GM15510 (cell line): ENCODE data around the gene ERCC2.

Experiments used
- POLR2A ChIP-seq: IDR thresholded peaks from 3 replicates; pipeline ENCODE4 v1.6.1; 2011; ENCODE audit warnings: borderline replicate concordance; ENCODE audit not compliant: insufficient read length; ENCODE audit errors: extremely low read depth

Gene ERCC2

DNA sequence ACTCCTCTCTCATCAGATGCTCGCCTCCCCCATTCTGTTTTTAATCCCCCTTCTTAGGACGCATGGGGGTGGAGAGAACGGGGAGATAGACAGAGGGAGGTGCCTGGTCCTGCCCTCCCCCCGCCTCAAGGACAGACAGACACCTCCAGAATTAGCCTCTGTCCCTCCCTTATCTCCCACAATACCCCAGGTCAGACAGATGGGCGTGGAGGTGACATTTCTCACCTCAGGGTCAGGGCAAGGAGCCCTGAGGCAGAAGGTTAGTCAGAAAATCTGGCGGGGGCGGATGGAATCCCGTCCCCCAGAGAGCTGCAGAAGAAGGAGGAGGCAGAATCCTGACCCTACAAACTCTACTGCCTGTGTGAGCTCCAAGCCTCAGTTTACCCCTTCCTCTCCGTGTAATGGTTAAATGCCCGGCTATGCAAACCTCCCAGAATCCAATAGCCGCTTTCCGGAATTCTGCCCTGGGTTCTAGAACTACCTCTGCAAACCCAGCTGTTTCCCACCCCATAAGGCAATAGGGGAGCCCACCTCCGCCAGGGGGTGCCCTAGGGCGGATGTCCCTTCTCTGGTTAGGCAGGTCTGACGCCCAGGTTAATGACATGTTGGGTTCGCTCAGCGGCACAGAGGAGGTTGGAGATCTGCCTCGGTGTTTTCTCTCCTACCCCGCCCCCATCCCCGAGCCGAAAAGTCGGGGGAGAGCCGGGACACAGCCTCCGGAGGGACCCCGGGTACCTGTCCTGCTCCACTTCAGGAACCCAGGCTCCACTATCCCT is 33.6 kb upstream of the ERCC2 start:
- no peak for TF ChIP-seq POLR2A

DNA sequence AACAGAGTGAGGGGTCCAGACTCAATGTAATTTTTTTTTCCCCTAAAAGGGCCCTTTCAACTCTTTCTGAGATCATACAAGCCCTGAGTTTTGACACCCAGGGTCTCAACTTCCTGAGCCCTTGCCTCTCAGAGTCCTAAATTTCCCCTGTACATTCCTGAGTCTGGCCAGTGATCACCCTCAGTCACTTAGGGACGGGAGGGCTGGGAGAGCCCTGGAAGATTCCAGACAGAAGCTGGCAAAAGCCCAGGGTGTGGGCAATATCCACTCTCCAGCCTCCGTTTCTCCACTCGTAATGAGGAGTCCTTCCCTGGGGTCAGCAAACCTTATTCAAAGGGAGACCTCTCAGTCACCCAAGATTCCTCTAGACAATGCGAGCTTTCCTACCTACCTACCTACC is 32.9 kb upstream of the ERCC2 start:
- TF ChIP-seq POLR2A: no peak

DNA sequence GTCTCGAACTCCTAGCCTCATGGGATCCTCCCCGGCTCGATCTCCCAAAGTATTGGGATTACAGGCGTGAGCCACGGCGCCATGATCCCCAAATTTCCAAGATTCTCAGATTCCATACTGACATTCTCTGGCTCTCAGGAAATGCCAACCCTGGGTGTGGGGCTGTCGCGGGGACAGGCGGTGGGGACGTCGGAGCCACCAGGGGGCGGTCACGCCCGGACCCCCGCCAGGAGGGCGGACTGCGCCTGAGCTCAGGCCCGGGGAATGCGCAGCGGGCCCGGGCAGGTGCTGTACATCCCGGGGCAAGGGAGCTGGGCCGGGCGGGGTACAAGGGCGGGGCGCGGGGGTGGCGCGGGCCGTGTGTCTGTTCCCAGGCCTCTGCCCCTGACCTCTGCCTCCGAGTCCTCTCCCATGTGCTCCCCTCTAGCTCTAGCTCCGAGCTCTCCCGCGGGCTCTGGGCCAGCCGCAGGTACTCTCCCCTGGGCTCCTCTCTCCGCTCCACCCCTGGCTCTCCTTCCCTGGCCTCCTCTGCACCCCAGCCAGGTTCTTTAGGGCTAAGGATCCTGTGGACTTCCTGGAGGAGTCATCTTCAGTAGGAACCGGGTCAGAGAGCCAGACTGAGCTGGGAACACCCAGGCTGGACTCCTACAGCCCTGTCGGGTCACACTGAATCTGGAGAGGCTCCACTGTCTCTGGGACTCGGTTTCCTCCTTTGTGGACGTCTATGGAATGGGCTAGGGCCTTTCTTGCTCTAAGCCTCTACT is 32.1 kb upstream of the ERCC2 start:
- TF ChIP-seq POLR2A: no peak

DNA sequence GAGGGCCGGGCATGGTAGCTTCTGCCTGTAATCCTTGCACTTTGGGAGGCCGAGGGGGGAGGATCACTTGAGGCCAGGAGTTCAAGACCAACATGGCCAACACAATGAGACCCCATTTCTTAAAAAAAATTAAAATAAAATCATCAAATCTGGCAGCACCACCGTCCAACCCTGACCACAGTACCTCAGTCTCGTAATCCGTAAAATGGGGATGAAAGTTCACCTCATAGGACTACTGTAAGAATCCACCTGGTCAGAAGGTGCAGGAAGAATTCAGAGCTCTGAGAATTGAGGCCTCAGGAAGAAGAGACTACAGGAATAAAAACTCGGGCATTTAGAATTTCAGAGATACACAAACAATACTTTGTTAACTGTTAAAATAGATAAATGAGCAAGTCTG is 31.4 kb upstream of the ERCC2 start:
- no peak for TF ChIP-seq POLR2A

DNA sequence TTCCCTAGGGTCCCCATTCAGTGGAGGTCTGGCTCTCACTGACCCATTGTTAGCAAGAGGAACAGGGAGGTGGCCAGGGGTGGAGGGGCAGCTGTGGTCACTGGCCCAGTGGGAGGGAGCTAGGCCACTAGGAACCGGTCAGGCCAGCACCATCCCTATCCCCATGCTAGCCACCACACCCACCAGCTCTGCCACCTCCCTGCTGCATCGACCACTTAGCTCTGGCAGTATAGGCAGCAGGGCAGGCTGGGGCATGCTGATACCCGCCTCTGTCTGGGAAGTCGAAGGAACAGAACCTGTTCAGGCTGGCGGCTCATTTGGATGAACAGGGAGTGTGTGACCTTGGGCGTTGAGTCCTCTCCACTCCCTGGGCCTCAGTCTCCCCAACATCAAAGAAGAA is 29.8 kb upstream of the ERCC2 start:
- TF ChIP-seq POLR2A: no peak

DNA sequence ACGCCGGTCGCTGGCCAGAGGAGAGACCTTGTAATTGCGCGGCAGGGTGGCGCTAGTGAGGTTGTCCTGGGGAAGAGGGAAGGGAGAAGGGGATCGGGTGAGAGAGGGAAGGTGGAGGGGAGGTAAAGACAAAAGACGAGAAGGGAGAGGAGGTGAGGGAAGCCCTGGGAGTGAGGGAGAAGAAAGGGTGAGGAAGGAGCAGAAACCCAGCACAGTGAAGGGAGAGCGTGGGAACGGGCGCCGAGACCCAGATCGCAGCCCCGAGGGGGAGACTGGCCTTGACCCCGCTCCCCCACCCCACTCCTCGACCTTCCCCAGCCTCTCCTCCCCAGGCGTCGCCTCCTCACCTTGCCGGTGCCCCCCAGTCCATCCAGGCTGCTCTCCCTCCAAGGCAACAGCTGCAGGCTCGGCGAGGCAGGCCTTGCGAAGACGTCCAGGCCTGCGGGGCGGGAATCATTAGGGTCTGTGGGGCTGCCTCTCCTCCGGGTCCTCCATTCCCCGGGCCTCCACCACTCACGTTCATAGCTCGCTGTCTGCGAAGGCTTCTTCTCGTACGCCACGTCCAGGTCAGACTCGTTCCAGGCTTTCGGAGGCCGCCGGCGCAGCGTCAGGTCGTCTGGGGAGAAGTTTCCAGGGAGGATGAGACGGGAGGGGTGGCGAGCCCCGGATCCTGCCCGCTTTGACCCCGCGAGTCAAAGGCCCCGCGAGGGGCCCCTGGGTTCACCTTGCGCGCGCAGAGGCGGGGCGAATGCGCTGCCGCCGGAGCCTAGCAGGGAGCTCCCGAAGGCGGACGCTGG is 25.6 kb upstream of the ERCC2 start:
- TF ChIP-seq POLR2A: no peak

DNA sequence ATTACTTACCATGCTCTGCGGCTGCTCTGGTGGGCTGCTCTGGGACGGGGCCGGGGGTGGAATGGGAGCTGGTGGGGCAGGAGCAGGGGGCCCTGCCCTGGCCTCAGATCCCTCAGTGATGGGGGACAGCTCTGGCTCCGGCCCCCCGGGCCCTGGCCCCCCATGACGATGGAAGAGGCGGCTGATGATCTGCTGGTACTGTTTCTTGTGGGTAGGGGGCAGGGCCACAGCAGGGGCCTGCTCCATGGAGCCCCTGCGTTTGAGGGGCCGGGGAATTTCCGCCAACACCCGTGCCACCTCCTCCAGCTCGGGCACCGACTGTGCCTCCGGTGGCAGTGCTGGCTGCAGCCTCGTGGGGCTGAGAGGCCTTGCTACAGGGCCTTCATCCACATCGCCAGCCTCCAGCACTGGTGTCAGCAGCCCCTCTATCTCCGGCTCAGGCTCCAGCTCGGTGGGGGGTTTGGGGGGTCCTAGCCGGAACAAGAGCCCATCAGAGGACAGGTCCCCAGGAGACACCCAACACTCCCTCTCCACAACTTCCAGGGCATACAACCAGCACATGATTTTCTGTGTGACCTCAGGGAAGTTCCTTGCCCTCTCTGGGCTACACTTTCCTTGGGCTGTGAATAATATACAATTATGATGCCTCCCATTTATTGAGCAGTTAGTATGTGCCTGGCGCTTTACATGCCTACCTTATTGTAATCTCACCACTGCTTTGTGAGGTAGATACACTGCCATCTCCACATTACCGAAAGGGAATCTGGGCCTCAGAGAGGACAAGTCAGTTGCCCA is 21.7 kb upstream of the ERCC2 start:
- TF ChIP-seq POLR2A: no peak

DNA sequence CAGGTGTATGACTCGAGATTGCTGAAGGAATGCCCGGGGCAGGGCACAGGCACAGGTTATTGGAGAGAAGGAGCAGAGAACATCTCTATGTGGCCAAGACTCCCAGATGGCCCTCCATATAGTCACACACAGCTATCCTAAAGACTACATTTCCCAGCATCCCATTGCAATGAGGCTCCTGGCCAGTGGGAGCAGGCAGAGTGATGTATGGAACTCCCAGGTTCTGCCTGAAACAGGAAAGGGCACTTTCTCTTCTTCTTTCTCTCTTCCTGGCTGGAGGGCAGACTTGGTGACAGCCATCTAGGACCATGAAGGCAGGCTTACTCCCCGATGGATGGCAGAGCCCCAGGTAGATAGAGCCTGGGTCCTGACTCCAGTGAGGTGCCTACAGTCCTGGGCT is 21.0 kb upstream of the ERCC2 start:
- TF ChIP-seq POLR2A: no peak

DNA sequence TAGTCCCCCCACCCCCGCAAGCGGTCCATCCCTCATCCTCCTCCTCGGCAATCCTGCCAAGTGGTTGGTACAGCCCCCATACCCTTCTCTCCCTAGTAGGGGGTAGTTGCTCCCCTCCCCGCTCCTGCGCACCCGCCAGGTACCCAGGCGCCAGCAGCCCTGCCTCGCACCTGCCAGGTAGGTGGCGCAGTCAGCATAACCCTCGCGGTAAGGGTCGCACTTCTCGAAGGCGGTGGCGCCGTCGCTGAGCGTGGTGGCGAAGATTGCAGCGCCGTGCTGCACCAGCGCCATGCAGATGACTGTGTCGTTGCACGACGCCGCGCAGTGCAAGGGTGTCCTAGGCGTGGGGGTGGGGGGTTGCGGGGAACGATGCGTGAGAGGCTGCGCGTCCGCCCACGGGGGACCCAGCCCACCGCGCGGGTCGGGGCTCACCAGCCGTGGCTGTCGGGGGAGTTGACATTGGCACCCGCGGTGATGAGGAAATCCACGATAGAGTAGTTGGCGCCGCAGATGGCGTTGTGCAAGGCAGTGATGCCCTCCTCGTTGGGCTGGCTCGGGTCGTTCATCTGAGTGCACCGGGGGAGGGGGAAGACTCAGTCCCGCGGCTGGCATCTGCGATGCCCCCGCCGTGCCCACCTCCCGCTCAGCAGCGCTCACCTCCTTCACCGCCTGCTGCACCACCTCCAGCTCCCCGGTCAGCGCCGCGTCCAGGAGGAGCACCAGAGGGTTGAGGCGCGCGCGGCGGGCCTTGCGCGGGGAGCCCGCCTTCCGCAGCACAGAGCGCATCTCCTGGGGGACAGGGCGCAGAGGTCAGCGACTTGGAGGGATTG is 15.2 kb upstream of the ERCC2 start:
- no peak for TF ChIP-seq POLR2A

DNA sequence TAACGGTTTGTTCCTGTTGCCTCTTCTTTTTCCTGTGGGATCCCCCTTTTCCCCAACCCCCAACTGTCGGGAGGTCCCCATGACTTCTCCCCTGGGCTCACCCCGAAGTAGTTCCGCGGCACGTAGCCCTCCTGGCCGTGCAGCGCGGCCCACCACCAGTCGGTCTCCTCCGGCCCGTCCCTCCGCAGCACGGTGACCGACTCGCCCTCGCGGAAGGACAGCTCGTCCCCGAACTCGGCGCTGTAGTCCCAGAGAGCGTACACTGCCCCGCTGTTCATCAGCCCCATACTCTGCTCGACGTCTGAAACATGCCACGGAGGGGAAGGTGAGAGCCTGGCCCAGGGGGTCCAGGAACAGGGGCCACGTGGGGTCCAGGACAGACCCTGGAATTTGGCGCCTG is 12.1 kb upstream of the ERCC2 start:
- TF ChIP-seq POLR2A: no peak

DNA sequence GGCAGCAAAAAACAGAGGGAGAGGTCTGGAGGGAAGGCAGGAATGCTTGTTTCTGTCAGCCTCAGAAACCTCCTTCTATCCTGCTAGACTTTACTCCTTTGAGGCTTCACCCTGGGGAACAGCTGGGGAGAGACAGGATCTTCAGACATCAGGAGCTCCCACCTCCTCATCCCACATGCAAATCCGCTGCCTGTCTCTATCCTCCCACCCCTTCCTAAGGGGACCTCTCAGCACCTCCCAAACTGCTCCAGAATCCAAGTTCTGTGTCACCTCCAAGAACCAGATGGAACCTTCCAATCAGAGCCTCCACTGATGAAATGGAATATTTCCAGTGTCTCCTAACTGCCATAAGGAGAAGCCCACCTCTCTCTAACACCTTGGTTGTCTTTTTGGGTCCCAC is 9.7 kb upstream of the ERCC2 start:
- TF ChIP-seq POLR2A: no peak

DNA sequence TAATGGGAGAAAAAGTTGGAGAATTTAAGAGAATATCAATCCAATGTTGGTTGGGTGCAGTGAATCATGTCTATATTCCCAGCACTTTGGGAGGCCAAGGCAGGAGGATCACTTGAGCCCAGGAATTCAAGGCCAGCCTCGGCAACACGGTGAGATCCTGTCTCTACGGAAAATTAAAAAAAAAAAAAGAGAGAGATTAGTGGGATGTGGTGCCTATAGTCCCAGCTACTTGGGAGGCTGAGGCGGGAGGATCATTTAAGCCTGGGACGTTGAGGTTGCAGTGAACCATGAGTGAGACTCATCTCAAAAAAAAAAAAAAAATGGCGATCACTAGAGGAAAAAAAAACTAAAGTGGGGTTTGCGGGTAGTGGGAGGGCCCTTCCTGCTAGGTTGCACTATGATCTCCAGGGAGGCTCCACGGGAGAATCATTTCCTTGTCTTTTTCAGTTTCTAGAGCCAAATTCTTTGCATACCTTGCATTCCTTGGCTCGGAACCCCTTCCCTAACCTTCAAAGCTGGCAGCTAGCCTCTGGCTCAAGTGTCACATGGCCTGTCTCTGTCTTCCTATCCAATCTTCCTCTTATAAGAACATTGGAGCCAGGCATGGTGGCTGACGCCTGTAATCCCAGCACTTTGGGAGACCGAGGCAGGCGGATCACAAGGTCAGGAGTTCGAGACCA is 5.8 kb upstream of the ERCC2 start:
- TF ChIP-seq POLR2A: no peak

DNA sequence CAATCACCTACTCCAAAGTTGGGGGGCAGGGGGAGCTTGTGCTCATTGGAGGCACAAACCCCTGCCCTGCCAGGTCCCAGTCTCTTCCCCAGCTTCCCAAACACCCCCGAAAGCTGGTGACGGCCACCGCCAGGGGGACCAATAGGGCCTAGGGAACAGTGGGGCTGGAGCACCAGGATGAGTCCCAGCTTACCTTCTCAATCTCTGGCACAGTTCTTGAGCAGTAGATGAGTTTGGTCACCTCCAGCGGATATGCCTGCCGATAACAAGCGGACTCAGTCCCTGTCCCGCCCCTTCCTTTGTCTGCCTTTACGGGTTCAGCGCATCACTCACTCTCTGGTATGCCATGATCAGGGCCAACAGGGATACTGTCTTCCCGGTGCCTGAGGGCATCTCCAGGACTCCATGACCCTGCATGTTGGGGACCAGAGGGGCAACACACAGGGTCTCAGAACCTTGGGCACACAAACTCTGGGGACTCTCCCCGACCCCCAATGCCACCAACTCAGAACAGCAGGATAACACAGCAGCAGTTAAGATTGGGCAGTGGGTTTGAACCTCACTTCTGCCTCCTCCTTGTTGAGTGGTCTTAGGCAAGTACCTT is 1.5 kb downstream of the ERCC2 start:
- TF ChIP-seq POLR2A: no peak
